ENCODE results near the gene HIKESHI. TPM values are rescaled to one million over a fixed set of nuclear protein-coding genes. Genes with fewer than 3 reads are reported as not detected.
A peak's percentile ranks its signal among the peaks of the same experiment; 100 is the strongest.
"Not testable (repeated sequence)": the region's sequence is repeated elsewhere in the genome, so short reads cannot be mapped to it uniquely, and the experiment has no call there.

HIKESHI gene
- total and polyA plus RNA-seq, 2 experiments from 2014 or later = 49.4 to 88.6 TPM

- Histone ChIP-seq H4K20me1 (ENCODE audit: insufficient read depth) (no peaks in the 10 kb centered on the region), H3K4me2 (ENCODE audit: unreplicated experiment) (no peak overlapping the region), H3K9me3 (ENCODE audit: low read depth) (no peaks in the 10 kb centered on the region), H3K9ac (no peak overlapping the region), H3F3A (ENCODE audit: insufficient read depth) (peaks cover 19% of the 10 kb centered on the region; the same call in 1 of the 2 replicates), H3K36me3 (ENCODE audit: low read depth) (0 out of 2 replicates have a peak, but pooled peaks cover 3% of the 10 kb centered on the region), H3K27me3 (replicated peaks; ENCODE audit: insufficient read depth) (no peaks in the 10 kb centered on the region), H3K27ac (no peak overlapping the region), H2AFZ (no peak overlapping the region), H3K9me2 (ENCODE audit: insufficient read depth) (no peaks in the 10 kb centered on the region), H3K79me2 (ENCODE audit: insufficient read depth) (no peaks in the 10 kb centered on the region), H3K4me1 (ENCODE audit: insufficient read depth) (no peaks in the 10 kb centered on the region), H3K4me3 (no peak overlapping the region)
- in situ Hi-C loops (cut with MboI) = no loop called here
- peak; percentile 20 for DNase-seq
- 53 to 57% methylated on average over 7 of the region's 7 CpGs for WGBS, 2 experiments (ENCODE audit: low coverage in 1 of 2, low lambda C conversion rate in 2 of 2, missing lambda C conversion rate in 2 of 2)
- no peak for TF ChIP-seq EZH2phosphoT487 (IDR thresholded peaks at IDR 0.05; ENCODE audit: insufficient read depth, low read depth)
- TF ChIP-seq EZH2 (IDR thresholded peaks at IDR 0.05; ENCODE audit: insufficient read depth, poor library complexity, severe bottlenecking) = no peak
These were observed 13.1 kb upstream of the HIKESHI start for GRCh38 chr11:86288776-86289507.

GRCh38 chr11:86289508-86290280 lies 12.3 kb upstream of the HIKESHI start:
- peak; percentile 65 for DNase-seq
- H3K27ac ChIP-seq; H4K20me1 ChIP-seq (ENCODE audit: insufficient read depth); H3K36me3 ChIP-seq (ENCODE audit: low read depth); H3K9ac ChIP-seq; H3K79me2 ChIP-seq (ENCODE audit: insufficient read depth); H3K27me3 ChIP-seq (replicated peaks; ENCODE audit: insufficient read depth); H3K4me2 ChIP-seq (ENCODE audit: unreplicated experiment); H3K4me3 ChIP-seq; H3K9me2 ChIP-seq (ENCODE audit: insufficient read depth); in situ Hi-C loops (cut with MboI); H3K9me3 ChIP-seq (ENCODE audit: low read depth); H3K4me1 ChIP-seq (ENCODE audit: insufficient read depth); H2AFZ ChIP-seq: not testable (repeated sequence)
- WGBS, 2 experiments (ENCODE audit: low coverage in 1 of 2, low lambda C conversion rate in 2 of 2, missing lambda C conversion rate in 2 of 2) = 66% methylated on average over 9 of the region's 9 CpGs
- peaks cover 19% of the 10 kb centered on the region; the same call in 1 of the 2 replicates for H3F3A ChIP-seq (ENCODE audit: insufficient read depth)

GRCh38 chr11:86291466-86292262 lies 10.4 kb upstream of the HIKESHI start:
- H3K9ac ChIP-seq = no peak overlapping the region
- H3K4me3 ChIP-seq = no peak overlapping the region
- H3K4me2 ChIP-seq (ENCODE audit: unreplicated experiment) = no peak overlapping the region
- DNase-seq = peak; percentile 79
- no peaks in the 10 kb centered on the region for H3K9me2 ChIP-seq (ENCODE audit: insufficient read depth)
- no peaks in the 10 kb centered on the region for H3K79me2 ChIP-seq (ENCODE audit: insufficient read depth)
- H4K20me1 ChIP-seq (ENCODE audit: insufficient read depth) = no peaks in the 10 kb centered on the region
- no peak overlapping the region for H3K27ac ChIP-seq
- TF ChIP-seq EZH2 (IDR thresholded peaks at IDR 0.05; ENCODE audit: insufficient read depth, poor library complexity, severe bottlenecking) (no peak), EZH2phosphoT487 (IDR thresholded peaks at IDR 0.05; ENCODE audit: insufficient read depth, low read depth) (no peak)
- WGBS, 2 experiments (ENCODE audit: low coverage in 1 of 2, low lambda C conversion rate in 2 of 2, missing lambda C conversion rate in 2 of 2) = 18 to 21% methylated on average over 3 of the region's 3 CpGs
- peaks cover 19% of the 10 kb centered on the region; the same call in 1 of the 2 replicates for H3F3A ChIP-seq (ENCODE audit: insufficient read depth)
- no peaks in the 10 kb centered on the region for H3K4me1 ChIP-seq (ENCODE audit: insufficient read depth)
- H2AFZ ChIP-seq = no peak overlapping the region
- no peaks in the 10 kb centered on the region for H3K36me3 ChIP-seq (ENCODE audit: low read depth)
- H3K27me3 ChIP-seq (replicated peaks; ENCODE audit: insufficient read depth) = no peaks in the 10 kb centered on the region
- in situ Hi-C loops (cut with MboI) = no loop called here
- H3K9me3 ChIP-seq (ENCODE audit: low read depth) = no peaks in the 10 kb centered on the region

- 95% methylated on average over 6 of the region's 6 CpGs for WGBS, 2 experiments (ENCODE audit: low coverage in 1 of 2, low lambda C conversion rate in 2 of 2, missing lambda C conversion rate in 2 of 2)
These were observed 9.0 kb upstream of the HIKESHI start for GRCh38 chr11:86292912-86293616.

More at GRCh38 chr11:86292912-86293616, 9.0 kb upstream of the HIKESHI start:
- Histone ChIP-seq H3K9me3 (ENCODE audit: low read depth) (no peaks in the 10 kb centered on the region), H3F3A (ENCODE audit: insufficient read depth) (peaks cover 19% of the 10 kb centered on the region; the same call in 1 of the 2 replicates), H3K4me2 (ENCODE audit: unreplicated experiment) (no peak overlapping the region), H3K27me3 (replicated peaks; ENCODE audit: insufficient read depth) (no peaks in the 10 kb centered on the region), H3K36me3 (ENCODE audit: low read depth) (no peaks in the 10 kb centered on the region), H3K9me2 (ENCODE audit: insufficient read depth) (no peaks in the 10 kb centered on the region), H3K4me1 (ENCODE audit: insufficient read depth) (no peaks in the 10 kb centered on the region), H2AFZ (no peak overlapping the region), H3K79me2 (ENCODE audit: insufficient read depth) (no peaks in the 10 kb centered on the region), H4K20me1 (ENCODE audit: insufficient read depth) (no peaks in the 10 kb centered on the region), H3K9ac (no peak overlapping the region), H3K27ac (no peak overlapping the region), H3K4me3 (no peak overlapping the region)
- no peak for DNase-seq
- TF ChIP-seq EZH2 (IDR thresholded peaks at IDR 0.05; ENCODE audit: insufficient read depth, poor library complexity, severe bottlenecking) (no peak), EZH2phosphoT487 (IDR thresholded peaks at IDR 0.05; ENCODE audit: insufficient read depth, low read depth) (no peak)
- in situ Hi-C loops (cut with MboI) = no loop called here

Data from GM23248 (cell line).